8988T (cell line): ENCODE results near the gene SAYSD1.

ENCODE experiments used
- DNase-seq: peaks from one replicate; pipeline ENCODE4 v3.0.0; 2011

Gene SAYSD1

DNA sequence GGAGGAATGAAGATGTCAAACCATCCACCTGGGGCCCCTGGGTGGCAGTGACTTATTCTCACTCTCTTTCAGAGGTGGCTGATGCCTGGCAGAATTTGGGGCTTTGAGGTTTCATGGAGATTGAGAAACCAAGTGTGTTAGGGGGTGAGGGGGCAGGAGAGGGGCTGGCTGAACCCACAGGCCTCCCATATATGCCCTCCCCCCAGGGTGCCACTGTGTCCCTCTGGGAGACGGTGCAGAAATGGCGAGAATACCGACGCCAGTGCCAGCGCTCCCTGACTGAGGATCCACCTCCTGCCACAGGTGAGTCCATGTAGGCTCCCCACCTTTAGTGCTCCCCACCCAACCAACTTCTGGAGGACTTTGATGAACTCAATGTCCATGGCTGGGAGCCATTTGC, 58.8 kb downstream of the SAYSD1 start:
- no peak for DNase-seq

DNA sequence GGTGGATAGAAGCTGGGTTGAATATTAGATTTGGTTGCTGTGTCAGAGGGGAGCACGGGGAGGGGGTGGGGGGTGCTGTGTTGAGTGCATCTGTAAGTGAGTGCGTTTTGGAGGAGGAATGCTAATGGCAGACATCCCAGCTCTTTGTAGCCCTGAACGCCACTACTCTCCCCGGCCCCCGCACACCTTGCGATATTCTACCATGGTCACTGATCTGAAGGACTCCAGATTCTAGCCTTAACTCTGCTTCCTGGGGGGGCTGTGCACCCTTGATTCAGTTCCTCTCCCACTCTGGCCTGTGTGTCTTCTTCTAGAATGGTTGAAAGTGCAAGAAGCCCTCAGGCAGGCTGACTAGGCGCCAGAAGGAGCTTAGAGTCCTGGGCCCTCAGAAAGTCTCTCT, 59.3 kb downstream of the SAYSD1 start:
- no peak for DNase-seq

- no peak for DNase-seq
Measured at GRCh38 chr6:39054577-39055142, 60.3 kb downstream of the SAYSD1 start.
